HepG2 (cell line): ENCODE data around the gene IL10RA. TPM values are rescaled to one million over a fixed set of nuclear protein-coding genes. Genes with fewer than 3 reads are reported as not detected.

Experiments used
- EZH2 ChIP-seq: conservative IDR thresholded peaks from 2 replicates; pipeline ENCODE4 v1.6.1; 2012; ENCODE audit warnings: mild to moderate bottlenecking, low read depth, low read length, moderate library complexity
- FOXP1 ChIP-seq, 2 experiments: fragments of 450-650 bp in 1 of 2; IDR thresholded peaks; 2 replicates each; pipeline ENCODE4 v1.6.1; 2017 to 2018; ENCODE audit warnings: antibody characterized with exemption in 1 of 2
- KDM2A ChIP-seq: sonication (generic); formaldehyde crosslinking; IDR thresholded peaks from 2 replicates; pipeline ENCODE4 v1.4.0; 2020; ENCODE audit warnings: low read depth, missing genetic modification reagents, borderline replicate concordance
- MED1 ChIP-seq: sonication (generic); formaldehyde crosslinking; IDR thresholded peaks from 2 replicates; pipeline ENCODE4 v1.4.0; 2020; ENCODE audit warnings: missing genetic modification reagents
- NFE2 ChIP-seq: sonication (generic); formaldehyde crosslinking; IDR thresholded peaks from 2 replicates; pipeline ENCODE4 v1.4.0; 2020; ENCODE audit warnings: missing genetic modification reagents
- SIX1 ChIP-seq: sonication (generic); formaldehyde crosslinking; IDR thresholded peaks from 2 replicates; pipeline ENCODE4 v1.4.0; 2020; ENCODE audit warnings: missing genetic modification reagents, borderline replicate concordance
- SOX5 ChIP-seq: IDR thresholded peaks from 2 replicates; pipeline ENCODE4 v1.6.1; 2016; ENCODE audit warnings: borderline replicate concordance
- SUZ12 ChIP-seq: fragments of 150-350 bp; IDR thresholded peaks from 2 replicates; pipeline ENCODE4 v1.6.1; 2014; ENCODE audit warnings: low read depth, low read length
- ZNF30 ChIP-seq: sonication (generic); formaldehyde crosslinking; IDR thresholded peaks from 2 replicates; pipeline ENCODE4 v1.5.0; 2020; ENCODE audit warnings: mild to moderate bottlenecking, missing genetic modification reagents
- ZNF496 ChIP-seq: sonication (generic); formaldehyde crosslinking; IDR thresholded peaks from 2 replicates; pipeline ENCODE4 v1.8.1; 2023; ENCODE audit warnings: mild to moderate bottlenecking, moderate library complexity, missing genetic modification reagents; ENCODE audit not compliant: insufficient replicate concordance
- ZNF598 ChIP-seq: sonication (generic); formaldehyde crosslinking; IDR thresholded peaks from 2 replicates; pipeline ENCODE4 v1.5.1; 2020; ENCODE audit warnings: mild to moderate bottlenecking, missing genetic modification reagents, borderline replicate concordance
- ZNF883 ChIP-seq: sonication (generic); formaldehyde crosslinking; IDR thresholded peaks from 2 replicates; pipeline ENCODE4 v1.5.1; 2020; ENCODE audit warnings: mild to moderate bottlenecking, missing genetic modification reagents; ENCODE audit errors: not compliant biosample characterization
- polyA plus RNA-seq, 8 experiments: library from polyadenylated mRNA; depleted of rRNA in 3 of 8; stranded (reverse) in 7 of 8; unstranded in 1 of 8; fragments of >200 nt; fragmentation: Illumina TruSeq in 4 of 8; extraction: Trizol in 4 of 8; gene quantifications; 2 replicates each; pipeline versions ENCODE4 v1.2.1 to v1.2.3, GENCODE V29; 2011 to 2016; ENCODE audit warnings: low read depth in 4 of 8, missing spikeins in 1 of 8, mixed read lengths in 1 of 8; ENCODE audit not compliant: insufficient read depth in 1 of 8
- total RNA-seq, 5 experiments: library from RNA; depleted of rRNA; stranded (reverse); fragments of >200 nt; fragmentation: Illumina TruSeq; extraction: Trizol; gene quantifications; 2 replicates each; pipeline ENCODE4 v1.2.3, GENCODE V29; 2016; ENCODE audit warnings: low read depth in 1 of 5
- TF ChIP-seq, protein P1 (sequence below): sonication (generic); formaldehyde crosslinking; IDR thresholded peaks from 2 replicates; pipeline ENCODE4 v1.9.0; 2021; ENCODE audit warnings: missing genetic modification reagents, borderline replicate concordance
- TF ChIP-seq, protein P2 (sequence below): sonication (generic); formaldehyde crosslinking; IDR thresholded peaks from 2 replicates; pipeline ENCODE4 v1.4.0; 2020; ENCODE audit warnings: missing genetic modification reagents

The IL10RA gene
- total and polyA plus RNA-seq, 2 of the 13 experiments (the other 11 are each of a cell fraction or from before 2014, with no cell fraction given): not detected

DNA sequence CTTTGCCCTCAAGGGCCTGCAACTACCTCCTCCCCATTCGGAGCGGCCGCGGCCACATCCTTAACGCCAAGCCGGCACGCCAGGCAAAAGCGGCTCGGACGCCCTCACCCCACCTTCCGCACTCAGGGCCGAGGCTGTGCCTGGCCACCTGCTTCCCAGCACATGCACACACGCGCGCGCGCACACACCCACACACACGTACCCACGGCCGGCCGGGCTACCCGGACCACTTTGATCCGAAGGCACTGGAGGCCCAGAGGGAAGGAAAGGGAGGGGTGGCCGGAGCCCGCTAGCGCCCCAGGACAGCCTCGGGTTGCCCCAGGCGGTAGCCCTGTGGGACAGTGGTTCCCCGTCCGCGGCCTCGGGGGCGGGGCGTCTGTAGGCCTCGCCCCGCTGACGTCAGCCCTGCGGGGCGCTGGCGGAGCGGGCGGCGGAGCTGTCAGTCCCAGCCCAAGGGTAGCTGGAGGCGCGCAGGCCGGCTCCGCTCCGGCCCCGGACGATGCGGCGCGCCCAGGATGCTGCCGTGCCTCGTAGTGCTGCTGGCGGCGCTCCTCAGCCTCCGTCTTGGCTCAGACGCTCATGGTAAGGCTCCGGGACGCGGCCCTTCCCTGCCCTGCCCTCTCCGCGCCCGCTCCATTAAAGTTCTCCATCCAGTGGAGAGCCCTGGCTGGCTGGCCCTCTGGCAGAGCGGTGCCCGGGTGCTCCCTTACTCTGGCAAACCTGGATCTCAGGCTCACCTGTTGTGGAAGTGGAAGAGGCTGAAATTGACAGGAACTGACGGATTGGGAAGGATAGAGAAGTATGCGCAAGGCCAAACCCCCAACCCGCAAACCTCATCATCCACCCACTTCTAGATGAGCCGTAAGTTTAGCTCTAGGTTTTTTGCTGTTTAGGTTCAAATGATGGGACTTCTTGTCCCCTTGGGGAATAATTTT is at the start of gene IL10RA (continued):
- TF ChIP-seq, protein P1, sequence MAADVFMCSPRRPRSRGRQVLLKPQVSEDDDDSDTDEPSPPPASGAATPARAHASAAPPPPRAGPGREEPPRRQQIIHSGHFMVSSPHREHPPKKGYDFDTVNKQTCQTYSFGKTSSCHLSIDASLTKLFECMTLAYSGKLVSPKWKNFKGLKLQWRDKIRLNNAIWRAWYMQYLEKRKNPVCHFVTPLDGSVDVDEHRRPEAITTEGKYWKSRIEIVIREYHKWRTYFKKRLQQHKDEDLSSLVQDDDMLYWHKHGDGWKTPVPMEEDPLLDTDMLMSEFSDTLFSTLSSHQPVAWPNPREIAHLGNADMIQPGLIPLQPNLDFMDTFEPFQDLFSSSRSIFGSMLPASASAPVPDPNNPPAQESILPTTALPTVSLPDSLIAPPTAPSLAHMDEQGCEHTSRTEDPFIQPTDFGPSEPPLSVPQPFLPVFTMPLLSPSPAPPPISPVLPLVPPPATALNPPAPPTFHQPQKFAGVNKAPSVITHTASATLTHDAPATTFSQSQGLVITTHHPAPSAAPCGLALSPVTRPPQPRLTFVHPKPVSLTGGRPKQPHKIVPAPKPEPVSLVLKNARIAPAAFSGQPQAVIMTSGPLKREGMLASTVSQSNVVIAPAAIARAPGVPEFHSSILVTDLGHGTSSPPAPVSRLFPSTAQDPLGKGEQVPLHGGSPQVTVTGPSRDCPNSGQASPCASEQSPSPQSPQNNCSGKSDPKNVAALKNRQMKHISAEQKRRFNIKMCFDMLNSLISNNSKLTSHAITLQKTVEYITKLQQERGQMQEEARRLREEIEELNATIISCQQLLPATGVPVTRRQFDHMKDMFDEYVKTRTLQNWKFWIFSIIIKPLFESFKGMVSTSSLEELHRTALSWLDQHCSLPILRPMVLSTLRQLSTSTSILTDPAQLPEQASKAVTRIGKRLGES (CRISPR knock-in tag): no peak
- TF ChIP-seq KDM2A (CRISPR knock-in tag) (no peak), SUZ12 (no peak), ZNF598 (CRISPR knock-in tag) (peak; percentile 42; the same call in 1 of the 2 replicates), SIX1 (CRISPR knock-in tag) (no peak), FOXP1 (IDR thresholded peaks at IDR 0.05) (no peak), FOXP1 (CRISPR knock-in tag; IDR thresholded peaks at IDR 0.05) (no peak), NFE2 (CRISPR knock-in tag) (no peak), EZH2 (peak; percentile 25; the same call in 1 of the 2 replicates), ZNF883 (CRISPR knock-in tag) (peak; percentile 38), ZNF496 (CRISPR knock-in tag) (no peak), MED1 (CRISPR knock-in tag) (no peak), SOX5 (no peak), ZNF30 (no peak)
- TF ChIP-seq, protein P2, sequence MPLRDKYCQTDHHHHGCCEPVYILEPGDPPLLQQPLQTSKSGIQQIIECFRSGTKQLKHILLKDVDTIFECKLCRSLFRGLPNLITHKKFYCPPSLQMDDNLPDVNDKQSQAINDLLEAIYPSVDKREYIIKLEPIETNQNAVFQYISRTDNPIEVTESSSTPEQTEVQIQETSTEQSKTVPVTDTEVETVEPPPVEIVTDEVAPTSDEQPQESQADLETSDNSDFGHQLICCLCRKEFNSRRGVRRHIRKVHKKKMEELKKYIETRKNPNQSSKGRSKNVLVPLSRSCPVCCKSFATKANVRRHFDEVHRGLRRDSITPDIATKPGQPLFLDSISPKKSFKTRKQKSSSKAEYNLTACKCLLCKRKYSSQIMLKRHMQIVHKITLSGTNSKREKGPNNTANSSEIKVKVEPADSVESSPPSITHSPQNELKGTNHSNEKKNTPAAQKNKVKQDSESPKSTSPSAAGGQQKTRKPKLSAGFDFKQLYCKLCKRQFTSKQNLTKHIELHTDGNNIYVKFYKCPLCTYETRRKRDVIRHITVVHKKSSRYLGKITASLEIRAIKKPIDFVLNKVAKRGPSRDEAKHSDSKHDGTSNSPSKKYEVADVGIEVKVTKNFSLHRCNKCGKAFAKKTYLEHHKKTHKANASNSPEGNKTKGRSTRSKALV (CRISPR knock-in tag): peak; percentile 65; the same call in 1 of the 2 replicates
- TF ChIP-seq, all 625 proteins: peak for 22
